ENCODE results near the gene XRCC2.

GRCh38 chr7:152711444-152711944 lies 35.6 kb upstream of the XRCC2 start:
- no peak for TF ChIP-seq CTCF (IDR thresholded peaks at IDR 0.05; ENCODE audit: poor library complexity, severe bottlenecking)
- TF ChIP-seq REST (IDR thresholded peaks at IDR 0.05; ENCODE audit: borderline replicate concordance), result no peak
- no peak for TF ChIP-seq SMC3 (conservative IDR thresholded peaks at IDR 0.05; ENCODE audit: poor library complexity)
- TF ChIP-seq MXI1 (conservative IDR thresholded peaks at IDR 0.05; ENCODE audit: poor library complexity, severe bottlenecking), result no peak
- no peak for TF ChIP-seq EZH2 (IDR thresholded peaks at IDR 0.05; ENCODE audit: borderline replicate concordance, insufficient read depth, low read length, poor library complexity, severe bottlenecking)
- TF ChIP-seq TAF1 (IDR thresholded peaks at IDR 0.05; ENCODE audit: low read depth), result no peak
- TF ChIP-seq POLR2AphosphoS5 (IDR thresholded peaks at IDR 0.05), result no peak
- TF ChIP-seq EP300 (conservative IDR thresholded peaks at IDR 0.05; ENCODE audit: poor library complexity, severe bottlenecking), result no peak
- TF ChIP-seq RAD21 (conservative IDR thresholded peaks at IDR 0.05), result no peak

Data from neural cell (in vitro differentiated cells).